ENCODE data around the gene COBL. TPM values are rescaled to one million over a fixed set of nuclear protein-coding genes. Genes with fewer than 3 reads are reported as not detected.

COBL gene
- polyA plus RNA-seq, 1 donor from 2014 or later, result not detected

GRCh38 chr7:51303142-51303525, 13.5 kb downstream of the COBL start:
- Mint-ChIP-seq H3K4me1 (no peaks in the 10 kb centered on the region), H3K27me3 (peaks cover 5% of the 10 kb centered on the region), H3K4me3 (peak overlapping the region in 1 of 4 donors; percentile 16), H3K9me3 (no peaks in the 10 kb centered on the region), H3K27ac (no peak overlapping the region), H3K36me3 (no peaks in the 10 kb centered on the region)

GRCh38 chr7:51301806-51302205, 14.8 kb downstream of the COBL start:
- Mint-ChIP-seq H3K36me3 (no peaks in the 10 kb centered on the region), H3K4me3 (no peak overlapping the region), H3K27me3 (peaks cover 5% of the 10 kb centered on the region), H3K4me1 (no peaks in the 10 kb centered on the region), H3K27ac (no peak overlapping the region), H3K9me3 (peaks cover 0 to 3% (median 0%) of the 10 kb centered on the region in 3 donors)

- Mint-ChIP-seq H3K9me3 (peaks cover 0 to 3% (median 0%) of the 10 kb centered on the region in 3 donors), H3K36me3 (no peaks in the 10 kb centered on the region), H3K27ac (no peak overlapping the region), H3K4me3 (no peak overlapping the region), H3K4me1 (no peaks in the 10 kb centered on the region), H3K27me3 (peaks cover 5% of the 10 kb centered on the region)
Measured at GRCh38 chr7:51300762-51301674, 15.6 kb downstream of the COBL start.

- H3K27me3 Mint-ChIP-seq, result peaks cover 4% of the 10 kb centered on the region
- H3K4me3 Mint-ChIP-seq, result no peak overlapping the region
- H3K9me3 Mint-ChIP-seq, result peaks cover 0 to 3% (median 2%) of the 10 kb centered on the region in 3 donors
- no peak overlapping the region for H3K27ac Mint-ChIP-seq
- H3K36me3 Mint-ChIP-seq, result no peaks in the 10 kb centered on the region
- H3K4me1 Mint-ChIP-seq, result no peaks in the 10 kb centered on the region
Measured at GRCh38 chr7:51299391-51300133, 17.0 kb downstream of the COBL start.

- Mint-ChIP-seq H3K9me3 (peaks cover 0 to 3% (median 2%) of the 10 kb centered on the region in 3 donors), H3K27me3 (peaks cover 4% of the 10 kb centered on the region), H3K36me3 (no peaks in the 10 kb centered on the region), H3K27ac (no peak overlapping the region), H3K4me1 (no peaks in the 10 kb centered on the region), H3K4me3 (no peak overlapping the region)
Measured at GRCh38 chr7:51298912-51299311, 17.7 kb downstream of the COBL start.

GRCh38 chr7:51297986-51298385, 18.6 kb downstream of the COBL start:
- Mint-ChIP-seq H3K27ac (no peak overlapping the region), H3K36me3 (no peaks in the 10 kb centered on the region), H3K27me3 (peaks cover 4% of the 10 kb centered on the region), H3K4me3 (no peak overlapping the region), H3K9me3 (peaks cover 0 to 3% (median 2%) of the 10 kb centered on the region in 3 donors), H3K4me1 (no peaks in the 10 kb centered on the region)

GRCh38 chr7:51295440-51296245, 21.0 kb downstream of the COBL start:
- H3K36me3 Mint-ChIP-seq, result no peaks in the 10 kb centered on the region
- H3K4me3 Mint-ChIP-seq, result no peak overlapping the region
- no peaks in the 10 kb centered on the region for H3K4me1 Mint-ChIP-seq
- H3K9me3 Mint-ChIP-seq, result peaks cover 0 to 3% (median 3%) of the 10 kb centered on the region in 3 donors
- H3K27ac Mint-ChIP-seq, result no peak overlapping the region
- H3K27me3 Mint-ChIP-seq, result no peaks in the 10 kb centered on the region

GRCh38 chr7:51292596-51292995, 24.0 kb downstream of the COBL start:
- Mint-ChIP-seq H3K27me3 (no peaks in the 10 kb centered on the region), H3K27ac (no peak overlapping the region), H3K4me1 (no peaks in the 10 kb centered on the region), H3K36me3 (no peaks in the 10 kb centered on the region), H3K9me3 (peaks cover 0 to 3% (median 0%) of the 10 kb centered on the region in 3 donors), H3K4me3 (no peak overlapping the region)

- peaks cover 0 to 3% (median 0%) of the 10 kb centered on the region in 3 donors for H3K9me3 Mint-ChIP-seq
- no peak overlapping the region for H3K27ac Mint-ChIP-seq
- no peak overlapping the region for H3K4me3 Mint-ChIP-seq
- H3K27me3 Mint-ChIP-seq, result no peaks in the 10 kb centered on the region
- no peaks in the 10 kb centered on the region for H3K4me1 Mint-ChIP-seq
- no peaks in the 10 kb centered on the region for H3K36me3 Mint-ChIP-seq
Measured at GRCh38 chr7:51290702-51291540, 25.7 kb downstream of the COBL start.

GRCh38 chr7:51290304-51290637, 26.3 kb downstream of the COBL start:
- H3K4me1 Mint-ChIP-seq, result no peaks in the 10 kb centered on the region
- H3K27ac Mint-ChIP-seq, result no peak overlapping the region
- H3K27me3 Mint-ChIP-seq, result no peaks in the 10 kb centered on the region

GRCh38 chr7:51289623-51290303, 26.8 kb downstream of the COBL start:
- no peaks in the 10 kb centered on the region for H3K27me3 Mint-ChIP-seq
- no peak overlapping the region for H3K27ac Mint-ChIP-seq
- H3K4me3 Mint-ChIP-seq, result no peak overlapping the region
- H3K9me3 Mint-ChIP-seq, result peaks cover 0 to 2% (median 0%) of the 10 kb centered on the region in 3 donors
- H3K4me1 Mint-ChIP-seq, result no peaks in the 10 kb centered on the region
- no peaks in the 10 kb centered on the region for H3K36me3 Mint-ChIP-seq

More at GRCh38 chr7:51290304-51290637, 26.3 kb downstream of the COBL start:
- Mint-ChIP-seq H3K4me3 (no peak overlapping the region), H3K9me3 (peaks cover 0 to 2% (median 0%) of the 10 kb centered on the region in 3 donors), H3K36me3 (no peaks in the 10 kb centered on the region)

- H3K27me3 Mint-ChIP-seq, result no peaks in the 10 kb centered on the region
- H3K4me3 Mint-ChIP-seq, result no peak overlapping the region
- peaks cover 0 to 4% (median 0%) of the 10 kb centered on the region in 3 donors for H3K9me3 Mint-ChIP-seq
- H3K4me1 Mint-ChIP-seq, result no peaks in the 10 kb centered on the region
- no peaks in the 10 kb centered on the region for H3K36me3 Mint-ChIP-seq
- no peak overlapping the region for H3K27ac Mint-ChIP-seq
Measured at GRCh38 chr7:51288896-51289622, 27.6 kb downstream of the COBL start.

- Mint-ChIP-seq H3K27me3 (peaks cover 2% of the 10 kb centered on the region), H3K4me3 (no peak overlapping the region), H3K9me3 (peaks cover 0 to 4% (median 4%) of the 10 kb centered on the region in 3 donors), H3K4me1 (no peaks in the 10 kb centered on the region), H3K36me3 (no peaks in the 10 kb centered on the region), H3K27ac (no peak overlapping the region)
Measured at GRCh38 chr7:51286401-51286800, 30.2 kb downstream of the COBL start.
